HG02970 (cell line): Measurements from ENCODE around the gene LCE3C.
"Not testable (repeated sequence)": the region's sequence is repeated elsewhere in the genome, so short reads cannot be mapped to it uniquely, and the experiment has no call there.

Experiments used
- ATAC-seq: cut with Tn5 transposase; IDR thresholded peaks from one replicate; pipeline ENCODE4 v1.9.1; 2021; ENCODE audit warnings: mild to moderate bottlenecking, moderate library complexity, moderate number of reproducible peaks; ENCODE audit not compliant: unreplicated experiment, low FRiP score

LCE3C gene, protein sequence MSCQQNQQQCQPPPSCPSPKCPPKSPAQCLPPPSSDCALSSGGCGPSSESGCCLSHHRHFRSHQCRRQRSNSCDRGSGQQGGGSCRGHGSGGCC

DNA sequence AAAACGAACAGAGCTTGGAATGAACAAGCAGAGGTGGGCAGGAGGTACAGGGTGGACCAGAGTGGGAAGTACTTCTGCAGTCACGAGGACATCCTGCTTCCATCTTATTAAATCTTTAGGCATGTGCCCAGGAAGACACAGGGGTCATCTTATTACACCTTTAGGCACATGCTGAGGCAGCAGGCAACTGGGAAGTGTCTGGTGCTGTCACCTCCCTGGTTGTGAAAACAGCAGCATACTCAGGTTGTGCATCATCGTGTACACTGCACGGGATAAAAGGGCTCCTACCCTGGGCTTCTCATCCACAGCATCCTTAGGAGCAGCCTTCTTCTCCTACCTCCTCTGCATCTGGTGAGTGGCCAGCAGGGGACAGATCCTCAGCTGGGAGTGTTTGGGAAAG lies at the start of gene LCE3C:
Gene LCE3C, plus strand, starts transcription at position 301 of the 400 bp plus-strand sequence. CDS start 498 bp downstream, outside the sequence.
- ATAC-seq = no peak

DNA sequence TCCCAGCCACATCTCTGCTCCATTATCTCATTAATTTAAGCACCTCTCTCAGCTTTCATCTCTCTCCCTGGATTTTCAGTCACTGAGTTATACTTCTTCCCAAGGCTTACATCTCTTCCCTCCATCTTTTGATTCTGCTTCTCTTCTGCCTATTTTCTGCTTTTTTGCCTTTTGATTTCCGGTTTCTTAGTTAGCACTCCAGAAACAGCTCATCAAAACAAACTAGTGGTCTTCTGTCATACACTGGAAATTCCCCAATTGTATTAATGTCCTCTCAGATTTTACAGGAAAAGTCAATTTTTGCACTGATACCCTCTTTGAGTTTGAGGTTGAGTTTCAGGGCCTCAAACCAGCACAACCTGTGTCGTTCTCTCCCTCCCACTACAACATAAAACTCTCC lies 34.9 kb upstream of the LCE3C start:
- ATAC-seq = no peak

DNA sequence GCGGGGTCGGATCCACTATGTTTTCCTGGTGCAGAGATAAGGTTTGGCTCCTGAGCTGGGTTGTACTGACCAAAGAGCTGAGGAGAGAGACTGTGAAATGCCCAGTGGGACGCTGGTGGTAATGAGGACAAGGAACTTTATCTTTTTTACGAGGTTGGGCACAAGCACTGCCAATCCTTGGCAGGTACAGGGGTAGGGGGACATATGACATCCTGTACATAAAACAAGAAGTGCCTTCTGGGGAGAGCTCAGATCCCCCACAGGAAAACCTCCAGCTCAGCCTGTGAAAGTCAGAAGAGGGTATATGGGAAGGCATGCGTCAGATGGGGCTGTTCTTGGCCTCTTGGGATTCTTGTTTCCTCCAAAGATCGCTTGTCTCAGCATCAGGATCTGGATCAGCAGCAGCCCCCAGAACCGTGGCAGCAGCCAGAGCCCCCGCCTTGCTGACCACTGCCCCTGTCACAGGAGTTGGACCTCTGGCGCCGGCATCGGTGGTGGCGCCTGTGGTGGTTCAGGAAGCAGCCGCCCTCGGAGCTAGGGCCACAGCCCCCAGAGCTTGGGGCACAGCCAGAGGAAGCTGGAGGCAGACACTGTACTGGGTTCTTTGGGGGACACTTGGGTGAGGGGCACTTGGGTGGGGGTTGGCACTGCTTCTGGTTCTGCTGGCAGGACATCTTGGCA lies 34.4 kb upstream of the LCE3C start:
- no peak for ATAC-seq

DNA sequence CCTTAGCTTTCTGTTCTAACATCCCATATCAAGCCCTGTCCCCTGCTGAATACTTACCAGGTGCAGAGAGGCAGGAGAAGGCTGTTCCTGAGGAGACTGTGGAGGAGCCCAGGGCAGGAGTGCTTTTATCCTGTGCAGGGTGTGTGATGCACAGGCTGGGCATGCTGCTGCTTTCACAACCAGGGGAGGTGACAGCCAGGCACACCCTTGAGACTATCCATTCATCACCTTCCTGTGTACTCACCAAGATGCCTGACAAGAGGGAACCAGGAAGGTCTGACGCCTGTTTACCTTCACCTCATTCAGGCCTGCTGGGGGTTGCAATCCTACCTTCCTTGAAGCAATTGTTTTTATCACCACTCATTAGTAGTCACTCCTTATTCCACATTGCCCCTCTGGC lies 33.4 kb upstream of the LCE3C start, which contains the start of gene LCE3E:
Gene LCE3E, minus strand, starts transcription at position 100 of the 400 bp plus-strand sequence. CDS start 572 bp downstream, outside the sequence.
- no peak for ATAC-seq

DNA sequence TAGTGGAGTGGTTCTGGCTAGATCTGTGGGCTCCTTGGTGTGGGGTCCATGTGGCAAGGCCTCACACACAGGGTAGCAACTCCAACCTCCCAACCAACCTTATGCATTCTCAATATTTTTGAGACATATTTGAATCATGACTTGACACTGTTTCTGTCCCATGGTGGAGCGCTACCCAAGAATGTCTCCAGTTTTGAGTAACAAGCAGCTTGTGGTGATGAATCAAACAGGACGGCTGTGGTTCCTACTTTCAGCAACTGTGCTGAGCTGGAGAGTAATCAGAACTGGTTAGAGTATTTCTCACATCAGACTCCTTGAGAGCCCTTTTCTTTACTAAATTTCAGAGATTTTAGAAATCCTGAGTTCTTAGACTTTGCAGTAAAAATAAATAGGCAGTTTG lies 22.9 kb upstream of the LCE3C start:
- ATAC-seq = no peak

DNA sequence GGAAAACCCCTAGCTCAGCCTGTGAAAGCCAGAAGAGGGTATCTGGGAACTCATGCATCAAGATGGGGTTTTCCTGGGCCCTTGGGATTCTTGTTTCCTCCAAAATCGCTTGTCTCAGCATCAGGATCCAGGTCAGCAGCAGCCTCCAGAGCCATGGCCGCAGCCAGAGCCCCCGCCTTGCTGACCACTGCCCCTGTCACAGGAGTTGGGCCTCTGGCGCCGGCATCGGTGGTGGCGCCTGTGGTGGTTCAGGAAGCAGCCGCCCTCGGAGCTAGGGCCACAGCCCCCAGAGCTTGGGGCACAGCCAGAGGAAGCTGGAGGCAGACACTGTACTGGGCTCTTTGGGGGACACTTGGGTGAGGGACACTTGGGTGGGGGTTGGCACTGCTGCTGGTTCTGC lies 20.5 kb upstream of the LCE3C start:
- ATAC-seq = not testable (repeated sequence)

DNA sequence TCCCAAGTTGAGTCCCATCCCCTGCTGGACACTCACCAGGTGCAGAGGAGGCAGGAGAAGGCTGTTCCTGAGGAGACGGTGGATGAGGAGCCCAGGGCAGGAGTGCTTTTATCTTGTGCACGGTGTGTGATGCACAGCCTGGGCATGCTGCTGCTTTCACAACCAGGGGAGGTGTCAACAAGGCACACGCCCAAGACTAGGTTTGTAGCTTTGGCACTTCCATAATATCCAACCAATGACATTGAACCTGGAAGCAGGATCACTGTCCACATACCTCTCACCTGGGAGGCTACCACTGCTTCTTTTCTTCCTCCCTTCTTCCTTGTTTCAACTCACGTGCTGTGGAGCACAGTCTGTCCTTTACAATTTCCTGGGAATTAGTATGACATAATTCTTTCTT lies 19.6 kb upstream of the LCE3C start, which contains the start of gene LCE3D:
Gene LCE3D, minus strand, starts transcription at position 84 of the 400 bp plus-strand sequence. CDS start 580 bp downstream, outside the sequence.
- no peak for ATAC-seq

DNA sequence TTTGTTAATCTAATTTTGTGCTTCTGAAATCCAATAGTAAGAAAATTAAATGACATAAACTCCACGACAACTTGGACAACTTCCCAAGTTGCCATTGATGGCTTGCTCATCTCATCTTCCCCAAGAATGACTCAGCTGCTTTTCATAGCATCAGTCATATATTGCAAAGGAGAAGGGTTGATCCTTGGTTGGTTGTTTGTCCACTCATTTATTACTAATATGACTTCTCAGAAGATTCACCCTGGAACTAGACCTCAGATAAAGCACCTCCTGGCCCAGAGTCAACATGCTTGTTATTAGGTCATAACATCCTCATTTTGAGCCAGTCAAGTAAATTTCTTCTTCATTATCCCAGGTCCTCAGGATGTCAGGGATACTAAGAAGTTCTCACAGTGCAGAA lies 17.4 kb upstream of the LCE3C start:
- ATAC-seq = no peak

DNA sequence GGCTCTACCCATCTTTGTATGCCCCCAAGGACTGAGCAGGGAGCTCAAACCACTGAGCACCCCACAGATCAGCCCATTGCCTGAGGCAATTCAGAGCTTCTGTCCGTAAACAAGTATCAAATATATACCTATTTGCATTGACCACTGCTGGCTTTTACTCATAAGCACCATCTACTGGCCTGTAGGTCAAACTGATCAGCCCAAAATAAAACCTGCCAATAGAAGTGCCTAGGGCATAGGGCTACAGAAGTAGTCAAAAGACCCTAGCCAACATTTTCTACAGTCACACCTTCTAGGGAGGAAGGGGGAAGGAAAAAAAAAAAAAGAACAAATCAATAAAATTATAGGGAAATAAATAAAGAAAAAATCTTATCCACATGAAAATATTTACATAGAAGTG lies 14.4 kb upstream of the LCE3C start:
- ATAC-seq = no peak

DNA sequence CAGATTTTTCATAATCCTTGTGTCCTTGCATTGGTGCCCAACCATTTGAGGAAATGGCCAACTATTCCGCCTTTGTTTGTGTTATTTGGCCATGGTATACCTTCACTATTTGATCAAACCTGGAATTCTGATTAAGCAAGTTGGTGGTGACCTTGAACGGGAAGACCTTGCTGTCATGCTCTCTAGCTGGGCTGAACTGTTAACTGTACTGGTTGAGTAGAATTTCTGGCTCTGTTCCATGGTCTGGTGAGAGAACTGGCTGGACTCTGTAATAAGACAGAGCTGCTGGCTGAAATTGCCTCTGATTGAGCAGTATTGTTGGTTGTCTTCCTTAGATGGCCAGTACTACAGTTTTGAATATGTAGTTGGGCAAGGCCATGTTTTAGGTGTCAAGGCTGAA lies 3.0 kb upstream of the LCE3C start:
- ATAC-seq = no peak

DNA sequence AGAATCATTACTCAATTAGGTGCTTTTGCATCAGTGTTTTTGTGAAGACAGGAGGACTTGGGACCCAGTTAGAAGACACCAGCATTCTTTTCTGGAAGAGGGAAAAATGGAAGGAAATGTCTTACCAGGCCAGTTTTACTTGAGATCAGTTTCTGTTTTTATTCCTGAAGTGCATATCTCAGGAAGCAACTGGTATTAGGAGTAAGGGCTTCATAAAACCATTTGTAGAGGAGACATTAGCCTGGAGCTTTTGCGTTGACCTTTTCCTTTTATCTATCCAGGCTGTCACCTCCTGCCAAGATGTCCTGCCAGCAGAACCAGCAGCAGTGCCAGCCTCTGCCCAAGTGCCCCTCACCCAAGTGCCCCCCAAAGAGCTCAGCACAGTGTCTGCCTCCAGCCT lies 13.5 kb downstream of the LCE3C start, which contains the start of gene LCE3B:
Gene LCE3B, plus strand, starts transcription at position 301 of the 400 bp plus-strand sequence. Its CDS starts 0 bp downstream, at position 301.
- no peak for ATAC-seq

DNA sequence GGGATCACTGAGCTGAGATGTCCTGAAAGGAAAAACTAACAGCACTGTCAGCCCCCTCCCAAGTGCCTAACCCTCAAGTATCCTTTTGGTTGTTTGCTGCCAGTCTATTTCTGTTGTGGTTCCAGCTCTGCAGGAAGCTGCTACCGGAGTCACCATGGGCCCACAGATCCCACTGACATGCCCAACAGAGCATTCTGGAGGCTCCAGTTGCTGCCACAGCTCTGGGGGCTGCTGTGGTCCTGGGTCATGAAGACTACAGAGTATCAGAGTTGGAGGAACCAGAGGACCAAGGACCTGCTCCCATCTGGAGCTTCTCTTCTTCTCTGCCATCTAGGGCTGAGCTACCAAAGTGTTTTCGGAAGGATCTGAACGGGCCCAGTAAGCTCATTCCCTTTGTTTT lies 22.0 kb downstream of the LCE3C start:
- ATAC-seq = no peak

DNA sequence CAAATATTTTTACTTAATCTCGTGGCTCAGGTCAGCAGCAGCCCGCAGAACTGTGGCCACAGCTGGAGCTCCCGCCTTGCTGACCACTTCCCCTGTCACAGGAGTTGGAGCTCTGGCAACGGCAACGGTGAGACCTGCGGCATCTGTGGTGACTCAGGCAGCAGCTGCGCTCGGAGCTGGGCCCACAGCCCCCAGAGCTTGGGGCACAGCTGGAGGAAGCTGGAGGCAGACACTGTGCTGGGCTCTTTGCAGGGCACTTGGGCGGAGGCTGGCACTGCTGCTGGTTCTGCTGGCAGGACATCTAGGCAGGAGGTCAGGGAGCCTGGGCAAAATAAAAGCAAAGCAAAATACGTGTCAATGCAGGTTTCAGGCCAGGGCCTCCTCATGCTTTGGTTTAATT lies 22.8 kb downstream of the LCE3C start, which contains the start of gene LCE3A:
Gene LCE3A, minus strand, starts transcription at position 301 of the 400 bp plus-strand sequence. Its CDS starts 0 bp downstream, at position 301.
- no peak for ATAC-seq

DNA sequence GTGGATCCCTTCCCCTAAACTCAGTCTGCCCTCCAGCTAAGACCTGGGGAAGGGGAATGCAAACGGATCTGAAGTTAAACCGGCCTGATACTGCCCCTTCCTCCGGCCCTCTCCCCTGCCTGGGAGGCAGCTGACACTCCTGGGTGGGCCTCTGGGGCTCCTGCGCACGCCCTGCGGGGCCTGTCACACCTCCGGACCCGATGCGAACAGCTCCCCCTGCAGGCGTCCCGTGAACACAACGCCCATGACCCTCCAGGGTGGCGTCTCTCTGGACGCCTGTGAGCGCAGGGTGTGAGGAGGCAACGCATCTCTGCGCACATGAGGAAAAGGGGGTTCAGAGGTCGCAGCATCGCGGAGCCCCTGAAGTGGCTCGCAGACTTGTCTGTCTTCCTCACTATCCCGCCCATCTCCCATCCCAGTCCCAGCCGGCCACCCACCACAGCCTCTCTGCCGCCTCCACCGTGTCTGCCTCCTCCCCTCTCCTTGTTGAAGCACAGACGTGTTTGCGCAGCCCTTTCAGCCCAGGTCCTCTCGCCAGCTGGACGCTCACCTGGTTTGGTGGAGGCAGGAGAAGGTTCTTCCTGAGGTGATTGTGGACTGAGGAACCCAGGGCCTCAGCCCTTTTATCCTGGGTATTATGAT lies 23.3 kb downstream of the LCE3C start:
- ATAC-seq = no peak

DNA sequence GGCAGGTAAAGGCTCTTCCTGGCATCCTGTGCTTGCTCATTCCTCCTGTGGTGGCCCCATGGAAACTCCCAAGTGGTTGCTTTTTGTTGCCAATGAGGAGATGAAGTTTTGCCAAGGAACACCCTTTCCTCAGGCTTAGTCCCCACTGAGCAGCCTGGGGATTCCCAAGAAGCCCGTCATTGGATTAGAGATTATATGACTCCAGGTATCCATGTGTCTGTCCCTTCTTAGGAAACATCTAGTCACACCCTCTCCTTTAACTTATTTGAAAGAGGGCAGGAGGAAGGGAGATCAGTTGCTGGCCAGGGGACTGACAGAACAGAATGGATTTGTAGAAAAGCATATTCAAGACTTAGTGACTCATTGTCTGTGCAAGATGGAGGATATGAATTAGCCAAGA lies 26.7 kb downstream of the LCE3C start:
- no peak for ATAC-seq

DNA sequence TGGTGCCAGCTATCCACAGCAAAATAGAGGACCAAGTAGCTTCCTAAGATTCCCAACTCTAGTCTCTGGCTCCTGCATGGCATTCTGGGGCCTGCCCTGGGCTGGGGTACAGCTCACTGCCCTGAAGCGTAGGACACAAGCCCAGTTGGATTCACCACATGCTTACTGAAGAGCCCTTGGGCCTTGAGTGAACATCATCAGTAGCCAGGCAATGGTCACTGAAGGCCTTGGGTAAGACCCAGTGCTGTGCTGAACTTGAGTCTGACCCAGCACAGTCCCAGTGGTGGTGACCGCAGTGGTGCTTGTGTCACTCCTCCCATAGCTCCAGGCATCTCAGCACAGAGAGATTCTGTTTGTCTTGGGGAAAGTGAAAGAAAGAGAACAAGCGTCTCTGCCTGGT lies 30.6 kb downstream of the LCE3C start:
- ATAC-seq = no peak

DNA sequence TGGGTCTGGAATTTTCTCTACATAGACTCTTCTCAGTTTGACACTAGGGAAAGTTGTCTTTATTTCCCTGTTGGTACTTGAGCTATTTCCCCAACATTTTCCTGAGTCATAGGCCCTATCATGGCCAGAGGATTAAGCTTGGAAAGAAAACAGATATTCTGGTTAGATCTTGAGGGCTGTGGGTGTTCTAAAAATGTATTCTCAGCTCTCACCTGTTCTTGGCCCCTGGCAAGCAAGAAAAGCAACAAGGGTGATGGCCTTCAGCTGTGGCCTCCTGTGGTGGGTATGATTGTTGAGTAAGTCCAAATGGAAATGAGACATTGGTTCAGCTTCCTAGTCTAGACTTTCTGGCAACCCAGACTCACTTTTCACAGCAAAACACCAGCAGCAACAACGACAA lies 40.3 kb downstream of the LCE3C start:
- no peak for ATAC-seq

DNA sequence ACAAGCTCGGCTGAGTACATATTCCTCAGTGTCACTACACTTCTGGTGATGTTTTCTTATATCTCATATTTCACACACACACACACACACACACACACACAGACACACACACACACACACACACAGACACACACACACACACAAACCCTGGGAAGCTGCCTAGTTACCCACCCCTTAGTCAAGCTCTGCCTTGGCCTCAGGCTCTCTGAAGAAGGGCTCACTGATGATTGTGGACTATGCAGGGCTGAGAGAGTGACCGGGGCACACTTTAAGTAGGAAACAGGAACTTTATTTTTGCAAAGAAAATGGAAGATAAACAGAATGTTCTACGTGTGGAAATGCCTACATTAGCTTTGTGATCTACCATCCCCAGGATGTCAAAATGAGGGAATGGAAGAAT lies 43.9 kb downstream of the LCE3C start:
- ATAC-seq = no peak

DNA sequence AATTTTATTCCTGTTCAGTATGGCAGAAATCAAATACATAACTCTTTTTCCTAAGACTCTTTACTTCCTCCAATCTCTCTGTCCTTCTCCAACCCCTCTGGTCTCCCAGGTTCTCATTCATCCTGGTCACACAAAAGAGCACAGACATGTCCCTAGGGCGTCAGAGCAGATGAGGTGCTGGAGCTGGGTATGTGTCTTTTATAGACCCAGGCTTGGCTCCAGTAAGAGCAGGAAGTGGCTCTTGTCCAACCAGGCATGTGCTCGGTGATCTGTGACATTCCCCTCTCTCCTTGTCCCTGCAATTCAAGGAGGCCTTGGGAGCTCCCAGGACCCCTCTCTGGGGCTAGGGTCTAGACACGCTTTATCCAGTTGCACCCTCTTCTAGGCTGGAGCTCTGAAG lies 45.1 kb downstream of the LCE3C start:
- ATAC-seq = no peak

DNA sequence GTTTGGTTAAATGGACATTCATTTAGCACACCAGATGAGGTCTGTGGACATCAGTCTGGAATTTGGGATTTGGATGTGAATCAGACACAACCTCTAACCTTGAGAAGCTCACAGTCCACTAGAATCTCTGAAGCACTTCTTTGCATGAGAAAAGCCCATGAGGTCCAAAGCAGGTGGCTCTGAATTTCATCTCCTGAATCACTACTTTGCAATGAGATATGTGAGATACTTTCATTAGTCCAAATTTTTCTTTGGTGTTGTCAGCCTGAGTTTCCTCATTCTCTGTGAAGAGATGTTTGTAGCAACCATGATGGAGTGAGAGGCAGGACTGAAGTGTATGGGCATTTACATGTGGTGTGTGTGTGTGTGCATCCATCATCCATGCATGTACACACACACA lies 46.6 kb downstream of the LCE3C start:
- ATAC-seq = no peak
